ENCODE measurements around the gene DGUOK.

DGUOK gene

GRCh38 chr2:73952499-73953446, 26.1 kb downstream of the DGUOK start:
- no peak for DNase-seq (ENCODE audit: low read depth)

- no peak for DNase-seq (ENCODE audit: low read depth)
Measured at GRCh38 chr2:73956218-73956865, 29.7 kb downstream of the DGUOK start.

DNA sequence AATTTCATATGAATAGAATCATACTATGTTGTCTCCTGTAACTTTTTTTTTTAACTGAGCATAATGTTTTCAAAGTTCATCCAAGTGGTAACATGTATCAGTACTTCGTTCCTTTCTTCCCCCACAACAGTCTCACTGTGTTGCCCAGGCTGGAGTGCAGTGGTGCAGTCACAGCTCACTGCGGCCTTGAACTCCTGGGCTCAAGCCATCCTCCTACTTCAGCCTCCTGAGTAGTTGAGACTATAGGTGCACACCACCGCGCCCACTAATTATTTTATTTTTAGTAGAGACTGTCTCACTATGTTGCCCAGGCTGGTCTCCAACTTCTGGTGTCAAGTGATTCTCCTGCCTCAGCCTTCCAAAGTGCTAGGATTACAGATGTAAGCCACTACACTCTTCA, 34.6 kb downstream of the DGUOK start:
- no peak for DNase-seq (ENCODE audit: low read depth)

DNA sequence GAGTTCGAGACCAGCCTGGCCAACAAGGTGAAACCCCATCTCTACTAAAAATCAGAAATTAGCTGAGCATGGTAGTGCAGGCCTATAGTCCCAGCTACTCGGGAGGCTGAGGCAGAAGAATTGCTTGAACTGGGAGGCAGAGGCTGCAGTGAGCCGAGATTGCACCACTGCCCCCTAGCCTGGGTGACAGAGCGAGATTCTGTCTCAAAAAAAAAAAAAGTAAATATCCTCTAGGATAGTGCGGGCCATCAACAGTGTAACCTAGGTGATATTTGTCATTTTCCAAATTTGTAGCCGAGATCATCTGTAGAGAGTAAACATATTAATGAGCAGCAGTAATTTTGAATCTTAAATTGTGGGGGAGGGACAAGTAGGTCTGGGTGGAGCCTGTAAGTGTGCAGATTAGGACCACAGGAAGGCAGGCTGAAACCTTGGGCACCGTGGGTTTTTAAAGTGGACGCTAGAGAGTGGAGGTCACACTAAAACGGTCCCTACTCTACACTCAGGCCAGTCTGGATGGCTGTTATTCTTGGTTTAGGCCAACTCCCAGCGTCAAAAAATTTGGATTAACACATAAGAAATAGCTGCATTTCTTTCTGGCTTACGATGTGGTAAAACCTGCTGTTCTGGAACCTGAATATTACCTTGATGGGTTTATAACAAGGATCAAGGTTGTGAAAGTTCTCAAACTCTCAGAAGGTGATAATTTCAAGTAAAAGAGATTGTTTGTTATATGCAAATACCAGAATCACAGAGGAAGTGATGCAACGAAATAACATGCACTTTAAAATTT, 35.3 kb downstream of the DGUOK start:
- no peak for DNase-seq (ENCODE audit: low read depth)

- DNase-seq (ENCODE audit: low read depth), result no peak
Measured at GRCh38 chr2:73962798-73963197, 36.1 kb downstream of the DGUOK start.

GRCh38 chr2:73963385-73964120, 36.9 kb downstream of the DGUOK start:
- DNase-seq (ENCODE audit: low read depth), result no peak

DNA sequence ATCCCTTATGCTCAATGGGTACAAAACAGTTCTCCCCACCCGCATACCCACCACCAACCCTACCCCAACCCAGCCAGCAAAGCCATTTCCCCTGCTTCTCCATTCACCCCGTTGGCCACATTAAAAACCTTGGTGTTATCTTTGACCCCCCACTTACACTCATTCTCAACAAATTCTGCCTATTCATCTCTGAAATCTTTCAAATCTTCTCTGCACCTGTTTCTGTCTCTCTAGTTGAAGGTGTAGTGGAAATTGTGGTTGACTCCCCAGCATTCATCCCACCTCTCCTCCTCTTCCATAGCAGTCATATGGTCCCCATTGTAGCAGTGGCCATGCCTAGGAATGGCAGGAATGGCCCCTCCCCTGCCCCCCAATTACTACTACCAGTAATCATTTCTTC, 37.5 kb downstream of the DGUOK start:
- DNase-seq (ENCODE audit: low read depth), result no peak

DNA sequence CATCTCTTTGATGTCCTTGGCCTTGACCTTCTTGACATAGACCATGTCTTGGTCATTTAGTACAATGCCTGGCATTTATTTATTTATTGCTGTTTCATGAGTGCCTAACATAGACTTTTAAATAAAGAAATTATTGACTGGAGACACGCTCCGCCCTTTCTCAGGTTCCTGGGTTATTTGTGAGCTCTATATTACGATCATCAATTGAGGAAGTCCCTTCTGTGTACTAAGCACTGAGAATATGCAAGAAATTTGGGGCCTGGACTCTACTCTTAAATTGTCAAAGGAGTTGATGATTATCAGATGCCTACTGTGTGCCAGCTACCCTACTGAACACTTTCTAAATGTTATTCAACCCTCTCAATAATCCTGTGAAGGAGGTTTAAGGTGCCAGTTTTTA, 38.4 kb downstream of the DGUOK start:
- no peak for DNase-seq (ENCODE audit: low read depth)

- DNase-seq (ENCODE audit: low read depth), result no peak
Measured at GRCh38 chr2:73968357-73968937, 41.8 kb downstream of the DGUOK start.

DNA sequence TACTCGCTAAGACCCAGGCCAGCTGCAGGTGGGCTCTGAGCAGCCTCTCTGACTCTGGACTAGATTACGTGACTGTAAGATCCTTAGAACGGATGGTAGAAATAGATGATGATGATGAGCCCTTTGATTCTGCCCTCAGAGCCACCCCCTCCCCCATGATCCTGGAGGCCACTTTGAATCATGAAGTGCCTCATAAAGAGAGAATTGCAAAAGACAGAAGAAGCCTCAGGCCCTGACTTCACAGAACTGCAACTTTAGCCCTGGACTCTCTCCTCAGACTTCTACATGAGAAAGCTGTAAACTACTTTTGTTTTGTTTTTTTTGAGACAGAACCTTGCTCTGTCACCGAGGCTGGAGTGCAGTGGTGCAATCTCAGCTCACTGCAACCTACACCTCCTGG, 42.7 kb downstream of the DGUOK start:
- DNase-seq (ENCODE audit: low read depth), result no peak

DNA sequence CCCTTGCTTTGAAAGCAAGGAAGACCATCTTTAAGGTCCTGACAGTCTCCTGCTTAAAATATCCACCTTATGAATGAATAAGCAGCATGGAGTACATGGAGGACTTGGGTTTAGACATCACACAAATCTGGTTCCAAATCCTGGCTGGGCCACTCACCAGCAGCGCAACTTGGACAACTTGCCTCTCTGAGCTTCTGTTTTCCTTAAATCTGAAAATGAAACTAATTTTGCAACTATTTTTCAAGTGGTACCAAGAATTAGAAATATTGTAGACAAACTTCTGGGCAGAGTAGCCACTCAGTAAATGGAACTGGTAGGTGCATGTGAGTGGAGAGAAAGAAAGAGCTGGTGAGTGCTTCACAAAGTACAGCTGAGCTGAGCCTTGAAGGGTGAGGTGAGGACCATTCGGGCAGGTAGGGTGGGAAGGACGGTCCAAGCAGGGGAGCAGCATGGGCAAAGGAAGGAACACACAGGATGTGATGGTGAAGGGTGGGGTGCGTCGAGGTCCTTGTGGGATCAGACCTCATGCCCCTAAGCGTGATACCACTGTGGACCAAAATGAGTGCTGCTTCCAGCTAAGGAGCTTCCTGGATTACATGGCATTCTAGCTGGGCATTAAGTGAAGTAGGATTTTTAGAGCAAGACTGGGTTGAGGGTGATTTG, 43.6 kb downstream of the DGUOK start:
- no peak for DNase-seq (ENCODE audit: low read depth)

DNA sequence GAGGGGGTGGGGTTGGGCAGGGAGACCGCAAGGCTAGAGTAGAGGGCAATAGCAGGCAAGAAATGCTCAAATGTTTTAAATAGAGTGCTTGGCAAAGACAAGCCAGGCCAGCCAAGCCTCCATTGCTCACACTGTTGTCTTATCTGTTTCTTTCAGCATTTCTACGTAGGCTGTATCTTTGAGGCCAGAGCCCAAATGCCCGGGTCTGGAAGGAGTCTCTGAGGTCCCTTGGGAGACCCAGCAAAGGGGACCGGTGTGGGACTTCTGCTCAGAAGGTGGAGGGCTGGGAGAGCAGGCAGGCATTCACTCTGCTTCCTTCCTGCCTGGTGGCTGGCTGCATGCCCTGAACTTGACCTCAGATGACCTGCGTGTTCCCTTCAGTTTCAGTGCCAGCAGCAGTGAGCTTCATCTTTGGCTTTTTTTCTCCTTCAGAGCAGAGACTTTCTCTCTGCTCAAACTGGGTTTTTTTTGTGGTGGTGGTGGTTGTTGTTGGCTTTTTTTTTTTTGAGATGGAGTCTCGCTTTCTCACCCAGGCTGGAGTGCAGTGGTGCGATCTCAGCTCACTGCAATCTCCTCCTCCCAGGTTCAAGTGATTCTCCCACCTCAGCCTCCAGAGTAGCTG, 44.3 kb downstream of the DGUOK start:
- no peak for DNase-seq (ENCODE audit: low read depth)

GRCh38 chr2:73971722-73972121, 45.0 kb downstream of the DGUOK start:
- no peak for DNase-seq (ENCODE audit: low read depth)

DNA sequence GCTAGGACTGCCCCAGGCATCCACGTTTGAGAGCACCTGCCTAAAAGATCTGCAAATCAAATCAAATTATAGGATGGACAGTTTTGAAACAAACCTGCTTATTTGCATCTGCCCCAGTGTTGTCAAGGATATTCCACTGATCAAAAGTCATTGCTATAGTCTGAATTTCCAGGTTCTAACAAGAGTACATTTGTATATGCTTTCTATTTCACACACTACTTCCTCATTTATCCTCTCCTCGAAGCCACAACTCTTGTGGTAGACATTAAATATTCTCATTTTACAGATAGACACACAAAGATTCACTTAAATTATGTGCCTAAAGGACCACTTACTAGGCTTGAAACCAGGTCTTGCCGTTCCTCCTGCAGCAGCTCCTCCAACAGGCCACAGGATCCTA, 46.2 kb downstream of the DGUOK start:
- no peak for DNase-seq (ENCODE audit: low read depth)

GRCh38 chr2:73975731-73976130, 49.1 kb downstream of the DGUOK start:
- no peak for DNase-seq (ENCODE audit: low read depth)

GRCh38 chr2:73976803-73977202, 50.1 kb downstream of the DGUOK start:
- DNase-seq (ENCODE audit: low read depth), result no peak

DNA sequence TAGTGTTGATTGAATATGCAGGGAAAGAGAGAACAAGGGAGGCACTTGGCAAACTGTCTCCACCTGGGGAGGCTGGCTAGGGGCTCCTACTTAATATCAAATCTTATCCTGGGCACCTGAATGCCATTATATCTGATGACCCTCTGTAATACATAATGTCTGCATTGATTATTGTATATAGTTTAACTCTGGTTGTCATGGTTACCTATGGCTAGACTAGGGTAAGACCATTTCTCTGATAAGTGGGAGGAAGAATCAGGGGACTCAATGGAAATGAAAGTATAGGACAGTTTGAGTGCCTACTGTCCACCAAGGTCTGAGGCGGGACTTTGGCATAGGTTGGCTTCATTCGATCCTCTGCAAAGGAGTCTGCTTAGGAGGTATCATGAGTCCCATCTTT, 50.8 kb downstream of the DGUOK start:
- DNase-seq (ENCODE audit: low read depth), result no peak

GRCh38 chr2:73979021-73979420, 52.3 kb downstream of the DGUOK start:
- no peak for DNase-seq (ENCODE audit: low read depth)

DNA sequence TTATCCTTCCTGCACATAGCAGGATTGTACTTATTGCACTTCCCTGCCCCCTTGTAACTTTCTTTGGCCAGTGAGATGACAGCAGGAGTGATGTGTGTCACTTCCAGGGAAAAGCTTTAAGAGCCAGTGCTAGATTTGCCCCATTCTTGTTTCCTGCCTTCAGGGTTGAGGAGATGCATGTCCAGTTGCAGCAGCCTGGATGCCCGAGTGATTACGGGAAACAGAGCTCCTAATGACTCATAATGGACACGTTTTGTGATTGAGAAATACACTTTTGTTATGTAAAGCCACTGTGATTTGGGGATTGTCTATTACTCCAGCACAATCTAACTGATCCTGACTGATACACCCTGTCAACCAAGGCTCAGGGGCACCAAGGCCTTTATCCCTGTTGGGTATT, 53.0 kb downstream of the DGUOK start:
- peak; percentile 57 for DNase-seq (ENCODE audit: low read depth)

DNA sequence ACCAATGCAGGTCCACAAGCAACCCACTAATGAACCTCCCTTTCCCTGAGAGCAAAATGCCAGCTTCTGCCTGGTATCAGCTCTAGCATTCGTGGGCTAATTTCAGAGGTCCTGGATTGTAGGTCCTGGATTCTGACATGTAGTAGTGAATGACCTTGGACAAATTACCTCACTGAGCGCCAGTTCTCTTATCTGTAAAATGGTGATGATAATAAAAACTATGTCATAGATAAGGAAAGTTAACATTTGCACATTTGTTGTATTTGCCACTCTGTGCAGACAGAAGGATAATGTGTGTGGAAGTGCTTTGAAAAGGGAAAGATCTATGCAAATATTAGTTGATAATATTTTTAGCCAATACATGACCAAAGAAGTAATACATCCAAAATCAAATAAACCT, 53.9 kb downstream of the DGUOK start:
- DNase-seq (ENCODE audit: low read depth), result no peak
